ENCODE results near the gene TNFAIP1.

DNA sequence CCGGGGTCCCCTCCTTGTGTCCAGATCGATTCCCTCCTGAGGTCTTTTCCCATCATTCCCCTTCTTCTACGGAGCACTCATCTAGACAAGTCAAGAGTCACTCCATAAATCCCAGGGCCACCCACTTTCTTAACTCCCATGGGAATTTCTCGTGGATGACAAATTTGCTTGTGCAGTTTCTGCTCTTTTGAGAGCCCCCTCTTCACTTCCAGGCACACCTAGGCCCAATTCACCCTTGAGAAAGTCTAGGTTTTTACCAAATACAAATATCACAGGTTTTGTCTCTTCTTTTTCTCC, 22.3 kb downstream of the TNFAIP1 start:
- TF ChIP-seq, protein P1, sequence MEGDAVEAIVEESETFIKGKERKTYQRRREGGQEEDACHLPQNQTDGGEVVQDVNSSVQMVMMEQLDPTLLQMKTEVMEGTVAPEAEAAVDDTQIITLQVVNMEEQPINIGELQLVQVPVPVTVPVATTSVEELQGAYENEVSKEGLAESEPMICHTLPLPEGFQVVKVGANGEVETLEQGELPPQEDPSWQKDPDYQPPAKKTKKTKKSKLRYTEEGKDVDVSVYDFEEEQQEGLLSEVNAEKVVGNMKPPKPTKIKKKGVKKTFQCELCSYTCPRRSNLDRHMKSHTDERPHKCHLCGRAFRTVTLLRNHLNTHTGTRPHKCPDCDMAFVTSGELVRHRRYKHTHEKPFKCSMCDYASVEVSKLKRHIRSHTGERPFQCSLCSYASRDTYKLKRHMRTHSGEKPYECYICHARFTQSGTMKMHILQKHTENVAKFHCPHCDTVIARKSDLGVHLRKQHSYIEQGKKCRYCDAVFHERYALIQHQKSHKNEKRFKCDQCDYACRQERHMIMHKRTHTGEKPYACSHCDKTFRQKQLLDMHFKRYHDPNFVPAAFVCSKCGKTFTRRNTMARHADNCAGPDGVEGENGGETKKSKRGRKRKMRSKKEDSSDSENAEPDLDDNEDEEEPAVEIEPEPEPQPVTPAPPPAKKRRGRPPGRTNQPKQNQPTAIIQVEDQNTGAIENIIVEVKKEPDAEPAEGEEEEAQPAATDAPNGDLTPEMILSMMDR (conservative IDR thresholded peaks at IDR 0.05 in 1 of 2, IDR thresholded peaks at IDR 0.05 in 1 of 2; ENCODE audit: extremely low read depth in 1 of 2, insufficient read depth in 1 of 2, low read depth in 1 of 2, low read length in 2 of 2) = no peak
- TF ChIP-seq EZH2 (IDR thresholded peaks at IDR 0.05; ENCODE audit: borderline replicate concordance, low read length) = no peak

Measured in mammary epithelial cell (primary cell).